GM13977 (cell line): ENCODE results near the gene EIF4A2.

ENCODE experiments used
- DNase-seq: peaks from one replicate; pipeline ENCODE4 v3.0.0; 2012; ENCODE audit warnings: low spot score
- in situ Hi-C: fragments of 300-500 bp; cut with MboI; formaldehyde crosslinking; loops from one replicate; pipeline ENCODE4 v1.12.0; 2022; ENCODE audit warnings: low sequenced_read_pairs, low pct_unique_long_range_greater_than_20kb, mixed read lengths, inconsistent platforms; ENCODE audit not compliant: unreplicated experiment
- TF ChIP-seq, protein P1 (sequence below): IDR thresholded peaks from 2 replicates; pipeline ENCODE4 v1.5.1; 2012; ENCODE audit warnings: mild to moderate bottlenecking, control low read depth; ENCODE audit not compliant: insufficient read depth; ENCODE audit errors: extremely low read depth, missing control alignments

The EIF4A2 gene

GRCh38 chr3:186783731-186784515, 546 bp downstream of the EIF4A2 start:
- in situ Hi-C loops, result no loop called here

GRCh38 chr3:186784820-186785494, 1.6 kb downstream of the EIF4A2 start:
- TF ChIP-seq, protein P1, sequence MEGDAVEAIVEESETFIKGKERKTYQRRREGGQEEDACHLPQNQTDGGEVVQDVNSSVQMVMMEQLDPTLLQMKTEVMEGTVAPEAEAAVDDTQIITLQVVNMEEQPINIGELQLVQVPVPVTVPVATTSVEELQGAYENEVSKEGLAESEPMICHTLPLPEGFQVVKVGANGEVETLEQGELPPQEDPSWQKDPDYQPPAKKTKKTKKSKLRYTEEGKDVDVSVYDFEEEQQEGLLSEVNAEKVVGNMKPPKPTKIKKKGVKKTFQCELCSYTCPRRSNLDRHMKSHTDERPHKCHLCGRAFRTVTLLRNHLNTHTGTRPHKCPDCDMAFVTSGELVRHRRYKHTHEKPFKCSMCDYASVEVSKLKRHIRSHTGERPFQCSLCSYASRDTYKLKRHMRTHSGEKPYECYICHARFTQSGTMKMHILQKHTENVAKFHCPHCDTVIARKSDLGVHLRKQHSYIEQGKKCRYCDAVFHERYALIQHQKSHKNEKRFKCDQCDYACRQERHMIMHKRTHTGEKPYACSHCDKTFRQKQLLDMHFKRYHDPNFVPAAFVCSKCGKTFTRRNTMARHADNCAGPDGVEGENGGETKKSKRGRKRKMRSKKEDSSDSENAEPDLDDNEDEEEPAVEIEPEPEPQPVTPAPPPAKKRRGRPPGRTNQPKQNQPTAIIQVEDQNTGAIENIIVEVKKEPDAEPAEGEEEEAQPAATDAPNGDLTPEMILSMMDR, result no peak
- in situ Hi-C loops, result no loop called here
- DNase-seq, result no peak

More at GRCh38 chr3:186783731-186784515, 546 bp downstream of the EIF4A2 start:
- TF ChIP-seq, protein P1, result no peak
- DNase-seq, result peak; percentile 72

- in situ Hi-C loops, result no loop called here
- TF ChIP-seq, protein P1, result no peak
- no peak for DNase-seq
These were observed 2.2 kb downstream of the EIF4A2 start for GRCh38 chr3:186785495-186786018.

GRCh38 chr3:186786922-186787321, 3.5 kb downstream of the EIF4A2 start:
- DNase-seq, result no peak
- TF ChIP-seq, protein P1, result no peak
- in situ Hi-C loops, result no loop called here

GRCh38 chr3:186787642-186788481, 4.5 kb downstream of the EIF4A2 start:
- DNase-seq, result no peak
- in situ Hi-C loops, result no loop called here
- TF ChIP-seq, protein P1, result no peak
